ENCODE results near the gene ASTN2.

ASTN2 gene

DNA sequence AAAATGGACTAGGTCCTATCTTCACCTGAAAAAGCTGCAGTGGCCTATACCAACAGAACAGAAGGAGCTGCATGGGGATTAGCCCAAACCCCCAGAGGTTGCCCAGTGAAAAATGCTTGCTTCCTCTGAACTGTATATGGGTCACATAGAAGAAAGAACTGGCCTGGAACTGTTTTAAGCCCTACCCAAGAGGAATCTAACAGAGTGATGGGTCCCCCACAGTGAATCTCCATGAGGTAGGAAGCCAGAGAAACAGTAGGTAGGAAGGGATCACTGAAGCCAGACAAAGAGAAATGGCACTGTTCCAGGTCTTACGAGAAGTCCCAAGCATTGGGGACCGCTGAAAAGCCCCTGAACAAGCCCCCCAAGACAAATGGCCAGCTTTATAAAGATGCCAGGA lies 756.6 kb downstream of the ASTN2 start:
- TF ChIP-seq, protein P1, sequence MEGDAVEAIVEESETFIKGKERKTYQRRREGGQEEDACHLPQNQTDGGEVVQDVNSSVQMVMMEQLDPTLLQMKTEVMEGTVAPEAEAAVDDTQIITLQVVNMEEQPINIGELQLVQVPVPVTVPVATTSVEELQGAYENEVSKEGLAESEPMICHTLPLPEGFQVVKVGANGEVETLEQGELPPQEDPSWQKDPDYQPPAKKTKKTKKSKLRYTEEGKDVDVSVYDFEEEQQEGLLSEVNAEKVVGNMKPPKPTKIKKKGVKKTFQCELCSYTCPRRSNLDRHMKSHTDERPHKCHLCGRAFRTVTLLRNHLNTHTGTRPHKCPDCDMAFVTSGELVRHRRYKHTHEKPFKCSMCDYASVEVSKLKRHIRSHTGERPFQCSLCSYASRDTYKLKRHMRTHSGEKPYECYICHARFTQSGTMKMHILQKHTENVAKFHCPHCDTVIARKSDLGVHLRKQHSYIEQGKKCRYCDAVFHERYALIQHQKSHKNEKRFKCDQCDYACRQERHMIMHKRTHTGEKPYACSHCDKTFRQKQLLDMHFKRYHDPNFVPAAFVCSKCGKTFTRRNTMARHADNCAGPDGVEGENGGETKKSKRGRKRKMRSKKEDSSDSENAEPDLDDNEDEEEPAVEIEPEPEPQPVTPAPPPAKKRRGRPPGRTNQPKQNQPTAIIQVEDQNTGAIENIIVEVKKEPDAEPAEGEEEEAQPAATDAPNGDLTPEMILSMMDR (IDR thresholded peaks at IDR 0.05; ENCODE audit: extremely low read depth, insufficient read depth, missing control alignments), result no peak
- DNase-seq (ENCODE audit: low spot score), result no peak
- in situ Hi-C loops (cut with MboI; ENCODE audit: low pct_unique_long_range_greater_than_20kb, low sequenced_read_pairs, unreplicated experiment), result loop anchor here (25.0 kb wide), 1 partner anchor 496 kb away; the partner anchor contains the start of gene PAPPA

DNA sequence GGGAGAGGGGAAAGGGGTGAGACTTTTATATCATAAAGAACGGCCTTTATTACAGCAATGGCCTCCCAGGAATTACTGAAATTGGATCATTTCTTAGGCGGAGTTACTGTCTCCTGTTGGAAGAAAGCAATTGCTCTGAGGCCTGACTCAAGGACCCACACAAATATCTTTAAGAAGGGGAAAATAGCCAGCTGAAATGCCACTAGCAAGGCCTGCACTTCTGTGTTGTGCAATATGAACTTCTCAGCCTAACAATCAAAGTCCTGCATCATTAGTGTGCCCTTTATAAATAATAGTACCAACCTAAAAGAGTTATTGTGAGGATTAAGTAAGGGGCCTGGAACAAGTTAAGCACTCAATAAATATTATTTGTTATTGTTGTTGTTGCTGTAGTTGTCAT lies 757.9 kb downstream of the ASTN2 start:
- in situ Hi-C loops (cut with MboI; ENCODE audit: low pct_unique_long_range_greater_than_20kb, low sequenced_read_pairs, unreplicated experiment), result loop anchor here (25.0 kb wide), 1 partner anchor 495 kb away; the partner anchor contains the start of gene PAPPA
- DNase-seq (ENCODE audit: low spot score), result no peak
- TF ChIP-seq, protein P1 (IDR thresholded peaks at IDR 0.05; ENCODE audit: extremely low read depth, insufficient read depth, missing control alignments), result no peak

DNA sequence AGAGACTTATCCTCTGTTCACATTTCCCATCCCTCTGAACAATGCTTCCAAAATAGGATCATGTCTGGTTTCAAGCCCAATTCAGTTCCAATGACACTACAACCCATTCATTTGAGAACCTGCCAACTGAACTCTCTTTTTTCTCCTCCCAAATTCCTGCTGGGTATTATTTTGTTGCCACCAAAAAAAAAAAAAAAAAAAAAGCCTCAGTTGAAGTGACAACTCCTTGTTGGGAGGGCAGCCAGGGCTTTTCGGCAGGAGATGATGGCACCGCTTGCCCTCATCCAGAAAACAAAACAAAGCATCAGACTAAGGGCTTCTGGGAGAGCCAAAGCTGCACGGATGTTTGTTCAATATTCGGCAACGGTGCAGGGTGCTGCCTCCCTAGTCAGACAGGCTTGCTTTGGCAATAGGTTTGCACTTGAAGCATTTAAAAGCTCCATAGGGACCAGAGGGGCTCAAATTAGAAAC lies 758.3 kb downstream of the ASTN2 start:
- TF ChIP-seq, protein P1 (IDR thresholded peaks at IDR 0.05; ENCODE audit: extremely low read depth, insufficient read depth, missing control alignments), result no peak
- in situ Hi-C loops (cut with MboI; ENCODE audit: low pct_unique_long_range_greater_than_20kb, low sequenced_read_pairs, unreplicated experiment), result loop anchor here (25.0 kb wide), 1 partner anchor 494 kb away; the partner anchor contains the start of gene PAPPA
- DNase-seq (ENCODE audit: low spot score), result no peak

DNA sequence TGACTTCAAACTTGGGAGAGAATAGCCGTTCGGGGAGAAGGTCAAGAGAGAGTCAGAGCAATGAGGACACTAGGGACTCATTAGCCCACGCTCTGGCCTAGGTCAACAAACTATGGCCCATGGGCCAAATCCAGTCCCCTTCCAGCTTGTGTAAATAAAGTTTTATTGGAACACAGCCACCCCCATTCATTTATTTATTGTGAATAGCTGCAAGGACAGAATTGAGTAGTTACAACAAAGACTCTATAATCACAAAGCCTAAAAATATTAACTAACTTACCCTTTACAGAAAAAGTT lies 760.9 kb downstream of the ASTN2 start:
- no peak for DNase-seq (ENCODE audit: low spot score)
- TF ChIP-seq, protein P1 (IDR thresholded peaks at IDR 0.05; ENCODE audit: extremely low read depth, insufficient read depth, missing control alignments), result no peak
- in situ Hi-C loops (cut with MboI; ENCODE audit: low pct_unique_long_range_greater_than_20kb, low sequenced_read_pairs, unreplicated experiment), result loop anchor here (25.0 kb wide), 1 partner anchor 492 kb away; the partner anchor contains the start of gene PAPPA

DNA sequence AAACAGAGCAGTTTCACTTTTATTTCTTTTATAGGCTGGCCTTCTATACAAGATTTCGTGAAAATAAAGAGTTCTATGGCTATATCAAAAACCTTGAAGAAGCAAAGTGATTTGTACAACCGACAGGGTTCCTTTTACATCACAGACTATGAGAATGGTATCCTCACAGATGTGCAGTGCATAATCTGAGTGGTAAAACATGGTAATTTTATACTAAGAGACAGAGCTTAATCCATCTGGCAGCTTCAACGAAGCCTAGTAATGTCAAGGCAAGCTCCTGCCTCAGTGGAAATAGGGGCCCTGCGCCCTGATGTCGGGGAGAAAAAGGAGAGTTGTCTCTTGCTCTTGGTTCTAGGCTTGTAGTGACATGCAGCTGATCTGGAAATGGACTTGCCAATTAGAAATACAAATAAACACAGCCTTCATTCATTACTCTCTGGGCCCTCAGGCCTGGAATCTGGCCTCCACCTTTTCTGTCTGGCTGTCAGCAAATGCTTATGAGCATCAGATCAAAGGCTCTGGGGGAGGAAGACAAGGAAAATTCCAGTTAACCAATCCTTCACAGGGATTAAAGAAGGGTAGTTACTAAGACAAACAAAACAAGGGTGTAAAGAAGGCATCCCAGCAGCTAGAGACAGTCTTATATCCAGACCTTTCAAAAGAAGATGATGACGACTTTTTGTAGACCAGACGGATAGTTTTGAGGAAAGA lies 761.4 kb downstream of the ASTN2 start:
- in situ Hi-C loops (cut with MboI; ENCODE audit: low pct_unique_long_range_greater_than_20kb, low sequenced_read_pairs, unreplicated experiment), result loop anchor here (25.0 kb wide), 1 partner anchor 491 kb away; the partner anchor contains the start of gene PAPPA
- DNase-seq (ENCODE audit: low spot score), result no peak
- TF ChIP-seq, protein P1 (IDR thresholded peaks at IDR 0.05; ENCODE audit: extremely low read depth, insufficient read depth, missing control alignments), result no peak

DNA sequence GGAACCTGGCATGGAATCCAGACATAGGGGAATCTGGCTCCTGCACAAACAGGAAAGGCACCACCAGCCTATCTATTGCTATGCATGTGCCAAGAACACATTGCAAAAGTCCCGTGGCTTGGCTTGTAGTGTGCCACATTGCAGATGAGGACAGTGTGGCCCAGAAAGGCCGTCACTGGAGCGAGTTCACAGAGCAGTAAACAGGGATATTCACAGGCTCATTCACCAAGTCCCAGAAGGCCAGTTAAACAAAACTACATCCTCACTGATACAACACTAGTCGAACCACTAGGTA lies 767.4 kb downstream of the ASTN2 start:
- DNase-seq (ENCODE audit: low spot score), result no peak
- TF ChIP-seq, protein P1 (IDR thresholded peaks at IDR 0.05; ENCODE audit: extremely low read depth, insufficient read depth, missing control alignments), result no peak
- in situ Hi-C loops (cut with MboI; ENCODE audit: low pct_unique_long_range_greater_than_20kb, low sequenced_read_pairs, unreplicated experiment), result no loop called here

All from GM13977 (cell line).